GM19193 (cell line): ENCODE results near the gene P2RY10.

ENCODE experiments used
- POLR2A ChIP-seq: IDR thresholded peaks from 4 replicates; pipeline ENCODE4 v1.6.1; 2011; ENCODE audit not compliant: insufficient read depth, insufficient read length; ENCODE audit errors: extremely low read depth

The P2RY10 gene, protein sequence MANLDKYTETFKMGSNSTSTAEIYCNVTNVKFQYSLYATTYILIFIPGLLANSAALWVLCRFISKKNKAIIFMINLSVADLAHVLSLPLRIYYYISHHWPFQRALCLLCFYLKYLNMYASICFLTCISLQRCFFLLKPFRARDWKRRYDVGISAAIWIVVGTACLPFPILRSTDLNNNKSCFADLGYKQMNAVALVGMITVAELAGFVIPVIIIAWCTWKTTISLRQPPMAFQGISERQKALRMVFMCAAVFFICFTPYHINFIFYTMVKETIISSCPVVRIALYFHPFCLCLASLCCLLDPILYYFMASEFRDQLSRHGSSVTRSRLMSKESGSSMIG

DNA sequence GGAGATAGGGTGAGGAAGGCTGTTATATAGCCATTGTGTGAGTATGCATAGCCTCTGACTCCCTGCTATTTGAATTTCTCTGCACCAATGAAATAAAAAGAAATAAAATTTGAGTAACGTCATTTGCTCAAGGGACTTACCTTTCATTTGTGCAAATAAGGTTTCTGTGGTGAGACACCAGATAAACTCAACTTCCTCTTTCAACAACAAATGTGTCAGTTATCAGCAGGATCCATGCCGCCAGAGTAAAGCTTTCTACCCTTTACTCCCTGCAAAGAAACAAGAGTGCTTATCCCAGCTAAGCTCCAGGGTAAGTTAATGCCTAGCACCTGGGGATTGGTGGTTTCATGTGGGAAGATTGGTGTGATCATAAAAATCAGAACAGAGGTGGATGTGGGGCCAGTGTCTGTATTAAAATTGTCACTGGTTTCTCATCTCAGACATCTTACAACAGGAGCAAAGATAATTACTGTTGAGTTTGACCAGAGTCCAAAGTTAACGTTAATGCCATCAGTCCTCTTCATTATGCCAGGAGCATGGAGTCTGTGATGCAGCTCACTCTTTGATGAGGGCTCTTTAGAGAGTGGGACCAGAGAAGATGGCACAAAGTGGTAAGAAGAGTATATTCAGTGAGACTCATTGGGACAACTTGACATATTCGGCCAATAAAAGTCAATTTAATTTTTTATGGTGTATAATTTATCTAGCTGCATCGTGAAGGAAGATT is at the start of gene P2RY10:
P2RY10 (plus strand) TSS at position 206 of the 727 bp plus-strand sequence. CDS start 15,130 bp downstream, outside the sequence.
- peak; percentile 52 for TF ChIP-seq POLR2A

DNA sequence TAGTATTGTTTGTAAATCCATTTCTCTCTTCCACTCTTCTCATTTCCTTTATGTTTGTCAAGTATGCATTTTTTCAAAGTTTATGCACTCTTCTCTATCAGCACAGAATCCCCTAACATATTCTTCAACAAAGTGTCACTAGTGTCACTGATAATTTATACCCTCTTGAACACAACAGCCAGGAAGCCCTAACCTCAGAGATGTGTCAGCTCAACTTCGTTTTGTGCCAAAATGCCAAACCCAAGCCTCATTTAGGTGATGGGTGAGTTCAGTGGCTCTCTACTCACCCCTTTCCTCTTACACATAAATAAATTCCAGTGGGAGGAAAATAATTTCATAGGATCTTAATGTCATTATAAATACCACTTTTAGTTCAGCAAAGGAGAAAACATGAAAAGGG is 22.4 kb upstream of the P2RY10 start:
- TF ChIP-seq POLR2A, result no peak

DNA sequence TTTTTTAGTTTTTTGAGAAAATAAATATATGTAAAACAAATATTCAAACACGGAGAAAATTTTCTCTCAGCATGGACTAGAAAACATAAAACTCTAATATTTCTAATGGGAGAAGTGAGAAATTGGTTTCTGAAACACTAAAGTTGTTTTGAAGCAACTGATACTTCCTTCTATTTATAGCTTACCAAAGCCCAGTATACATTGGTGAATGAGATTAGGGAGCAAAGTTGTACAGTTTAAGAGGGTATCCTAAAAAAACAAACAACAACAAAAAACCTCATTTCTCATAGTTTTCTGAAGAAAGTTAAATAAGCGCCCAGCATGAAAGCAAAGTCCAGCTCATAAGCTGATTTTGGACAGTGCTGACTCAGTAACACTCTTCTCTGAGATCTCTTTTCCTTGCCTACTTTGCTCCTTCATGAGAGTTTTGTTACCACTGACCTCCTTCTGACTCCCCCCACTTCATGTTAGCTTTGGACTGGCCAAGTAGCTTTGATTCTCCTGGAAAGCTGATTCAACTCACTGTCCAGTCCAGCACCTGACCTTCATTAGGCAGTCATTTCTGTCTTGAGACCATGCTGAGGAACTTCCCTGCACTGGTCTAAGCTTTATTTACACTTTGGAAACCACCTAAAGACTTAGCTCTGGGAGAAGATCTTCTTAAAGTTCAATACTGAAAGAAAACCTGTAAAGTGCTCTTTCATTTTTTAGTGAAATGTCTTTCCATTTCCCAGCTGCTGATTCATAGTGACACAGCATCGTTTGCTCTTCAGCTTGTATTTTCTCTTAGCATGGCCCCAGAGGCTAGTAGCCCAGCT is 21.8 kb upstream of the P2RY10 start:
- no peak for TF ChIP-seq POLR2A

DNA sequence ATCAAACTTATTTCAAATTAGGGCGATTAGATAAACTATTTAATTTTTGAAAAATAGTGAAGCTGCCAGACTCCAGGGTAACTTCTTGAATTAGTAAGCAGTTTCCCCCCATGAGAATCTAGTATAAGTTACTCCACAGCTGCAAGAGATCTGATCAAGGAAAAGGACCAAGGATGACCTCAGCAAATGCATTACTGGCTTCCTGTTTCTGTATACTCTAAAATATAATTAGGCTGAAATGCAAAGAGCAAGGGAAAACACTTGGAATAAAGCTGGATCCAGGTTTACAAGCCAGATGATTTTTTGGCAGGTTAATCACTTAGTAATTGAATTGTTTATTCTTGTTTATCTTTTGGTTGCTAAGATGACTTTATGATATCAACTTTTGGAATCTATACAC is 13.4 kb upstream of the P2RY10 start:
- TF ChIP-seq POLR2A, result no peak

DNA sequence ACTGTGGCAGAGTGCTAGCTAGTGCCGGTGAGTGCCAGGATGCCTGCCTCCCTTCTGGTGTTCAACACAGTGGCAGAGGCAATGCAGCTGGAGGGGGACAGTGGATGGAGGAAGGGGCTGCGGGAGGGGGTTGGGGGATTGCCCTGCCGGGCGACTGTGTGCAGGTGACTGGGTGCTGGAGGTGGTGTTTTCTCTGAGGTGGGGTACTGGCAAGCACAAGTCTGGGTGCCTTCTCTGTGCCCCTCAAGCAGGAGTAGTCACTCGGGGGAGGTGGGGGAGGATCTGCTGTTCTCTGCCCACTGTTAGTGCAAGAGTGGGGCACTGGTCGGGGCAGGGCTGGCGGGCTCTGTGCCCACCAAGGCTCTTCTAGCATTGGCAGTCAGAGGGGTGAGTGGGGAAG is 10.3 kb upstream of the P2RY10 start:
- TF ChIP-seq POLR2A, result no peak

DNA sequence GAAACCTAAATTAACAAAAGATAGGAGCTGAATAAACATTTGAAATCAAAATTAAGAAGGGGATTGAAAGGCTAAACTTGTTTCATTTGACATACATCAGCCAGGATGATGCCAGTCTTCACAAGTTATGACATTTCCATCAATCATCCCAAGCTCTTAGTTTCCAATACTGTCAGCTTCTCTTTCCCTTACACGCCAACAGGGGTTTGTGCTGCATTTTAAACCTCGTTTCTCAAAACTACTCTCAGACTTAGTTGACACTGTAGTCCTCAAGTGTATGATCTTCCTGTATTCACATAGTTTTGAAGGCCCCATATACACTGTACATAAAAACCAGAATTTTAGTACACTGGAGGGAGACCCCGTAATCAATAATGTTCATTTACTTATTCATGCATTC is 840 bp upstream of the P2RY10 start:
- TF ChIP-seq POLR2A, result no peak

DNA sequence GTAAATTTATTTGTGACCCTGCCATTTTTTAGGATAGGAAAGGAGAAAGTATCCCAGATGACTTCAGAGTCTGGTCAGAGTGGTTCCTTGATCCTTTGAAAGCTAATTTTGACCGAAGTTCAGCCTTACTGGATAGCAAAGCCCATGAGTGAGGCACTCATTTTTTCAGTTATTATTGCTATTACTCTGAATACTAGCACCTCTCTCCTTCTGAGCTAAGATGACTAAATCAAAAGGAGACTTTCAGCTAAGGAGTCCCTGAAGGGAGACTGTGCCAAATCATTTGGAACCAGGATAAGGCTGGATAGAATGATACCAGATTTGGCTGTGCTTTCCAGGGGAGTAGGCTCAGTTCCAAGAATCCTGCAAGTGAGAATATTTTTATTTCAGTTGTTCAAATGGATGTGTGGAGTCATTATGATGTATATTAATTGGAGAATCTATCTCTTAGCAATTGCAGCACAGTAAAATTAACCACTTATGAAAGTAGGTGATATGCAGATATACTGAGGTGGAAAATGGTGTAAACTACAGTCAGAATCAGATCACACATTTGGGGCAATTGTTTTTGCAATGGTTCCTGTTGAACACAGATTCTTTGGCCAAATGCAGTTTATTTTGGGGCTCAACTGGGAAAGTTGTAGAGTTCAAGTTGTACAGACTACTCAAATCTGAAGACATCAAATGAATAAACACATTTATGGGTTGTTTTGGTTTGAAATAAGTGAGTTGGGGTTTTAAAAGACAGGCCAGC is 1.2 kb downstream of the P2RY10 start:
- no peak for TF ChIP-seq POLR2A

DNA sequence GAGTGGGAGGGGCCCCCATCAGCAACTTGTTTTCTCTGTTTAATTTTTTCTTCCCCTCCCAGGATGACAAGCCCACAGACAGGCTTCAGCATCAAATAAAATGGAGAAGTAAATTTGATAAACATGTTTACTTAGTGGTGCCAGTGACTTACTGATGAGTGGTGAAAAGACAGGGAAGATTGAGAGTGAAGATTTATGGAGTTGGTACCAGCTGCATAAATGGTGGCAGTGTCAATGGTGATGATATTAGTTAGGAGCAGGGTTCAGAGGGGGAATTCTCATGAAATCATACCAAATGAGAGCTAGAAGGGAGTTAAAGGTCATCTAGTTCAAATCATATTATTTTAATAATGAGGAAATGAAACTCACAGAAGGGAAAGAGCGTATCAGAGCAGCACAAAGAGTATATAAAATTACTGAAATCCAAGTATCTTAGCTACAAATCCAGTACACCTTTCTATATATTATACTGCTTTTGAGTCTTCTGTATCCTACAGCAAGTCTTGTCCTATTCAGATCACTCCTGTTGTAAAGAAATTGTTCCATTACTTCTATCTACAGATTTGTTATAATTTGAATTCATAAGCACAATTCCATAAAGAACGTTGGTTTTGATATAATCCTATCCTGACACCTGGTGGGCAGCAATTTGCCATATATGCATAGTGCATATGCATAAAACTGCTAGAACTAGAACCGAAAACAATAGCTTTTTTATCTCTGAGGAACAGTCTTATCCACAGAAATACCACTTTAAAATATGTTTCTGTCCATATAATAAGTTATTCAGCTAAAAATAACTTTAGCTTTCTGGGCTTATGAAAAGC is 5.0 kb downstream of the P2RY10 start:
- TF ChIP-seq POLR2A, result no peak

DNA sequence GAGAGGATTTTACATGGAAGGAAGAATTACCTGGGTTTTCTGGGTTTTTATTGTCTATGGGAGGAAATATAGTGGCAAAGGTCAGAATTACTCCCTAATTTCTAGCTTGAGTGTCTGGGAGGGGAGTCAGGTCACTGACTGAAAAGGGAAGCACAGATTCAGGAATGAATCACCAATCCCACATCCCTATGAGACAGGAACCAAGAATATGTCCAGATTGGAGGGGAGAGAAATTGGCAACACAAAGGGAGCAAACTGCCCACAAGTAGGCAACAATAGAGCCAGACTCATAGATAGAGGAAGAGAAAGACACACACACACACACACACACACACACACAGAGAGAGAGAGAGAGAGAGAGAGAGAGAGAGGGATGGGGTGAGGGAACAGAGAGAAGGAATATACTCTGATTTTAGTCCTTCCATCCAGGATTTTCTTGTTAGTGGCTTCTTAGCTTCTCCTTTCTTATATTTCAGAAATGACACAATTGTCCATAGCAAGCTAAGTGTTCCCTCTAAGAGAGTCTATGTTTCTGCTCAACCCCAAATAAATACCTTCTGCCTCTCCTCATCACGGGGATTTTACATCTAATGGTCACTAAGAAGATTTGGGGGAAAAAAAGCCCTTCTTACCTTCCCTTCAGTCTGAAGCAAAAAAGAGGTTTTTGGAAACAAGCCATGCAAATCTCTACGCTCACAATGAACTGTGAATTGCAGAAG is 12.0 kb downstream of the P2RY10 start:
- no peak for TF ChIP-seq POLR2A

DNA sequence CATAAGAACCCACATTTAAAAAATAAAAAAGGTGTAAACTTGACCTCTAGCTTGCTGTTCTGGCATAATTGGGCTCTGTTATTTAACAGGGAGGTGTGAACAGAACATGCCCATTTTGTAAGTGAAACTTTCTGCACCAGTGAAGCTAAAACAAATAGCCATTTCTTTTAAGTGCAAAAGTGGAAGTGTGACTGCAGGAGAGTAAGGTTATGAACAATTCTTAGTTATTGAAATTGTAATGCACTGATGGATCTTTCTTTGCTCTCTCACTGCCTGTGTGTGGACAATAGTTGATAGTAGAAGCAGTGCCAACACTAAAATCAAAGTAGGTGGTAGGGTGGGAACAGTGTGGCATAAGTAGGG is 12.6 kb downstream of the P2RY10 start:
- no peak for TF ChIP-seq POLR2A

DNA sequence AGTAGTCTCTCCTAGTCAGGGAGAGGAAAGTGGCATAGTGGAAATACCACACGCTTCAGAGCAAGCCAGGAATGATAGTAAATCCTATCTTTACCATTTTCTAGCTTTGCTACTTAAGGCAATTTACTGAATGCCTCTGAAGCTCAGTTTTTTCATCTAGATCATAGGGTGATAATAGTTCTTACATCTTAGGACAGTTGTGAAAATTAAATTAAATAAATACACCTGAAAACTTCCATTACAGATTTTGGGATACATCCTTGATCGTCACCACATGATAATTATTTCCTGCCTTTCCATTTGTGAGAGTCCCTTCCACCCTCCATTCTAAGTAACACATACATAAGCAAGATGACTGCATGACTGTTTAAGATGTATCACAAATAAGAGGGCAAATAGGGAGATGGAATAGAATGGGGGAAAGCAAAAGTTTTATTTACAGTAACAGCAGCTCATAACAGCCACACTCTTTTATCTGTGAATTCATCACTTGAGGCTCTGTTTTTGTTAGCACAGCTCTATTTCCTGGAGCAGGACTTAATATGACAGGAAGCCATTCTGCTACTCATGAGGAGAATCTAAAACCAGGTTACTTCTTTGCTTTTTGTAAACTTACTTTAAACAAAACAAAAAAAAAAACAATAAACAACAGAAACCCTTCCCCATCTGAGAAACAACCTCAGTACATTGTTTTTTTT is 13.4 kb downstream of the P2RY10 start:
- TF ChIP-seq POLR2A, result no peak

DNA sequence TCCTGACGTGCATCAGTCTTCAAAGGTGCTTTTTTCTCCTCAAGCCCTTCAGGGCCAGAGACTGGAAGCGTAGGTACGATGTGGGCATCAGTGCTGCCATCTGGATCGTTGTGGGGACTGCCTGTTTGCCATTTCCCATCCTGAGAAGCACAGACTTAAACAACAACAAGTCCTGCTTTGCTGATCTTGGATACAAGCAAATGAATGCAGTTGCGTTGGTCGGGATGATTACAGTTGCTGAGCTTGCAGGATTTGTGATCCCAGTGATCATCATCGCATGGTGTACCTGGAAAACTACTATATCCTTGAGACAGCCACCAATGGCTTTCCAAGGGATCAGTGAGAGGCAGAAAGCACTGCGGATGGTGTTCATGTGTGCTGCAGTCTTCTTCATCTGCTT is 15.7 kb downstream of the P2RY10 start:
- no peak for TF ChIP-seq POLR2A

DNA sequence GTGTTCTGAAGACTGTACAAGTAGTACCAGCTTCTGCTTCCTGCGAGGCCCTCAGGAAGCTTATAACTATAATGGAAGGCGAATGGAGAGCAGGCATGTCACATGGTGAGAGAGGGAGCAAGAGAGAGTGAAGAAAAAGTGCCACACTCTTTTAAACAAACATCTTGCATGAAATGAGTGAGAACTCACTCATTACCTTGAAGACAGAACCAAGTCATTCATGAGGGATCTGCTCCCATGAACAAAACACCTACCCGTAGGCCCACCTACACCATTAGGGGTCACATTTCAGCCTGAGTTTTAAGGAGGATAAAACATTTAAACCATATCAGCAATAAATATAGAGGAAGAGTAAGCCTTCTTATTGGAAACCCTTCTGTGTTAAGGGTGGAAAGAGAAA is 19.4 kb downstream of the P2RY10 start:
- no peak for TF ChIP-seq POLR2A
